ENCODE results near the gene C17orf107.

C17orf107 gene

GRCh38 chr17:4872786-4873185 is 26.6 kb upstream of the C17orf107 start:
- no peak for DNase-seq (ENCODE audit: low read depth in 1 of 2, low spot score in 1 of 2)

- no peak for DNase-seq (ENCODE audit: low read depth in 1 of 2, low spot score in 1 of 2)
These were observed 22.2 kb upstream of the C17orf107 start for GRCh38 chr17:4877089-4877488.

GRCh38 chr17:4879601-4880000 is 19.7 kb upstream of the C17orf107 start:
- DNase-seq (ENCODE audit: low read depth in 1 of 2, low spot score in 1 of 2) = no peak

GRCh38 chr17:4880857-4881256 is 18.5 kb upstream of the C17orf107 start:
- no peak for DNase-seq (ENCODE audit: low read depth in 1 of 2, low spot score in 1 of 2)

GRCh38 chr17:4881761-4882555 is 17.4 kb upstream of the C17orf107 start:
- DNase-seq (ENCODE audit: low read depth in 1 of 2, low spot score in 1 of 2) = peak; percentile 28 to 53

GRCh38 chr17:4884489-4884888 is 14.8 kb upstream of the C17orf107 start:
- no peak for DNase-seq (ENCODE audit: low read depth in 1 of 2, low spot score in 1 of 2)

GRCh38 chr17:4886830-4887229 is 12.5 kb upstream of the C17orf107 start:
- DNase-seq (ENCODE audit: low read depth in 1 of 2, low spot score in 1 of 2) = no peak

- DNase-seq (ENCODE audit: low read depth in 1 of 2, low spot score in 1 of 2) = no peak
These were observed 11.8 kb upstream of the C17orf107 start for GRCh38 chr17:4887581-4887980.

GRCh38 chr17:4891411-4892410 is 7.6 kb upstream of the C17orf107 start:
- DNase-seq (ENCODE audit: low read depth in 1 of 2, low spot score in 1 of 2) = no peak

GRCh38 chr17:4892499-4893221 is 6.7 kb upstream of the C17orf107 start:
- DNase-seq (ENCODE audit: low read depth in 1 of 2, low spot score in 1 of 2) = no peak

- DNase-seq (ENCODE audit: low read depth in 1 of 2, low spot score in 1 of 2) = no peak
These were observed 6.1 kb upstream of the C17orf107 start for GRCh38 chr17:4893272-4893671.

GRCh38 chr17:4893721-4894560 is 5.4 kb upstream of the C17orf107 start:
- DNase-seq (ENCODE audit: low read depth in 1 of 2, low spot score in 1 of 2) = no peak

- no peak for DNase-seq (ENCODE audit: low read depth in 1 of 2, low spot score in 1 of 2)
These were observed 4.2 kb upstream of the C17orf107 start for GRCh38 chr17:4895121-4895520.

- no peak for DNase-seq (ENCODE audit: low read depth in 1 of 2, low spot score in 1 of 2)
These were observed 3.5 kb upstream of the C17orf107 start for GRCh38 chr17:4895657-4896331.

GRCh38 chr17:4896332-4897197 is 2.8 kb upstream of the C17orf107 start:
- no peak for DNase-seq (ENCODE audit: low read depth in 1 of 2, low spot score in 1 of 2)

- DNase-seq (ENCODE audit: low read depth in 1 of 2, low spot score in 1 of 2) = no peak
These were observed 2.1 kb upstream of the C17orf107 start for GRCh38 chr17:4897198-4897687.

GRCh38 chr17:4897785-4898184 is 1.6 kb upstream of the C17orf107 start:
- no peak for DNase-seq (ENCODE audit: low read depth in 1 of 2, low spot score in 1 of 2)

GRCh38 chr17:4898351-4898750 is 985 bp upstream of the C17orf107 start:
- no peak for DNase-seq (ENCODE audit: low read depth in 1 of 2, low spot score in 1 of 2)

GRCh38 chr17:4898927-4899326 is 409 bp upstream of the C17orf107 start:
- no peak for DNase-seq (ENCODE audit: low read depth in 1 of 2, low spot score in 1 of 2)
